GM23248 (cell line): ENCODE data around the gene CNPY2.

Experiments used
- EZH2 ChIP-seq: fragments of 200-600 bp; sonication (generic); IDR thresholded peaks from 2 replicates; pipeline ENCODE4 v1.6.1; 2018; ENCODE audit warnings: antibody characterized with exemption, mild to moderate bottlenecking; ENCODE audit not compliant: insufficient read depth, poor library complexity, severe bottlenecking
- EZH2phosphoT487 ChIP-seq: fragments of 200-600 bp; sonication (generic); IDR thresholded peaks from 2 replicates; pipeline ENCODE4 v1.6.1; 2018; ENCODE audit warnings: antibody characterized with exemption, moderate library complexity, mild to moderate bottlenecking, low read depth; ENCODE audit not compliant: insufficient read depth

GRCh38 chr12:56267443-56268071 lies 48.2 kb downstream of the CNPY2 start:
- TF ChIP-seq EZH2 (no peak), EZH2phosphoT487 (no peak)
